Spinal cord (tissue), 10 donors: ENCODE measurements around the gene BMP6. TPM values are rescaled to one million over a fixed set of nuclear protein-coding genes. Genes with fewer than 3 reads are reported as not detected.

ENCODE experiments used
- DNase-seq, 6 donors: peaks; one replicate each; pipeline versions ENCODE4 v3.0.0 to v3.0.0-alpha.2; 2013 to 2015; ENCODE audit warnings: low spot score in 6 of 6, low read depth in 4 of 6
- H3K27ac ChIP-seq: one replicate; pipeline ENCODE4 v1.5.1; 2013; ENCODE audit warnings: low read depth, low read length, control low read depth
- H3K27me3 ChIP-seq: one replicate; pipeline ENCODE4 v1.6.1; 2013; ENCODE audit warnings: low read length; ENCODE audit not compliant: control insufficient read depth, insufficient read depth
- H3K36me3 ChIP-seq: one replicate; pipeline ENCODE4 v1.6.1; 2013; ENCODE audit warnings: low read length; ENCODE audit not compliant: control insufficient read depth, insufficient read depth
- H3K4me1 ChIP-seq: one replicate; pipeline ENCODE4 v1.6.1; 2013; ENCODE audit warnings: low read length; ENCODE audit not compliant: control insufficient read depth, insufficient read depth
- H3K4me3 ChIP-seq: one replicate; pipeline ENCODE4 v1.5.1; 2013; ENCODE audit warnings: low read depth, low read length, control low read depth
- H3K9me3 ChIP-seq: one replicate; pipeline ENCODE4 v1.6.1; 2013; ENCODE audit warnings: low read length; ENCODE audit not compliant: control insufficient read depth, insufficient read depth
- WGBS: methylation state at CpG from one replicate; pipeline ENCODE4 v1.1.5; 2013; ENCODE audit warnings: missing lambda C conversion rate; ENCODE audit not compliant: insufficient coverage; 5-methylcytosine and 5-hydroxymethylcytosine counted together
- polyA plus RNA-seq, 2 donors: library from polyadenylated mRNA; unstranded; fragments of 120-200 nt; gene quantifications; one replicate each; pipeline ENCODE4 v1.2.1, GENCODE V29; 2013; ENCODE audit not compliant: insufficient read length in 2 of 2
- total RNA-seq, 2 donors: library from RNA; depleted of rRNA in 1 of 2; stranded (reverse); fragments of 120-200 nt in 1 of 2; fragments of >200 nt in 1 of 2; gene quantifications; one replicate each; pipeline versions ENCODE4 v1.2.3 to v1.2.4, GENCODE V29; 2013 to 2014
- donor health status: healthy.

BMP6 gene
- total and polyA plus RNA-seq, 4 donors: 13.6 to 93.3 (median 24.1) TPM

- no peaks in the 10 kb centered on the region for H3K27me3 ChIP-seq
- no peak overlapping the region for H3K27ac ChIP-seq
- 97% methylated on average over 7 of the region's 9 CpGs for WGBS
- no peak overlapping the region for H3K4me3 ChIP-seq
- DNase-seq: no peak
- H3K36me3 ChIP-seq: peaks cover 38% of the 10 kb centered on the region
- no peaks in the 10 kb centered on the region for H3K4me1 ChIP-seq
- H3K9me3 ChIP-seq: no peaks in the 10 kb centered on the region
These were observed 175.2 kb downstream of the BMP6 start for GRCh38 chr6:7901056-7901455.

GRCh38 chr6:7901780-7902179 lies 175.9 kb downstream of the BMP6 start:
- no peak overlapping the region for H3K27ac ChIP-seq
- no peak overlapping the region for H3K4me3 ChIP-seq
- 88% methylated on average over 4 of the region's 4 CpGs for WGBS
- H3K27me3 ChIP-seq: no peaks in the 10 kb centered on the region
- DNase-seq: no peak
- H3K4me1 ChIP-seq: no peaks in the 10 kb centered on the region
- peaks cover 36% of the 10 kb centered on the region for H3K36me3 ChIP-seq
- H3K9me3 ChIP-seq: no peaks in the 10 kb centered on the region

- no peaks in the 10 kb centered on the region for H3K27me3 ChIP-seq
- no peak overlapping the region for H3K27ac ChIP-seq
- WGBS: 91% methylated on average over 6 of the region's 8 CpGs
- DNase-seq: no peak
- no peaks in the 10 kb centered on the region for H3K9me3 ChIP-seq
- H3K4me1 ChIP-seq: no peaks in the 10 kb centered on the region
- no peak overlapping the region for H3K4me3 ChIP-seq
- H3K36me3 ChIP-seq: peaks cover 36% of the 10 kb centered on the region
These were observed 176.3 kb downstream of the BMP6 start for GRCh38 chr6:7902221-7902620.

- no peaks in the 10 kb centered on the region for H3K9me3 ChIP-seq
- H3K4me3 ChIP-seq: no peak overlapping the region
- no peaks in the 10 kb centered on the region for H3K27me3 ChIP-seq
- no peaks in the 10 kb centered on the region for H3K4me1 ChIP-seq
- no peak overlapping the region for H3K27ac ChIP-seq
- no peak for DNase-seq
- H3K36me3 ChIP-seq: peaks cover 32% of the 10 kb centered on the region
- no CpG with 5 or more reads among the region's 1 CpG for WGBS
These were observed 177.0 kb downstream of the BMP6 start for GRCh38 chr6:7902867-7903266.

- Histone ChIP-seq H3K36me3 (peaks cover 25% of the 10 kb centered on the region), H3K4me3 (no peak overlapping the region), H3K27me3 (no peaks in the 10 kb centered on the region), H3K9me3 (no peaks in the 10 kb centered on the region), H3K27ac (no peak overlapping the region), H3K4me1 (no peaks in the 10 kb centered on the region)
- DNase-seq: no peak
- 73% methylated on average over 2 of the region's 3 CpGs for WGBS
These were observed 177.8 kb downstream of the BMP6 start for GRCh38 chr6:7903673-7904072.

- DNase-seq: no peak
- no peaks in the 10 kb centered on the region for H3K9me3 ChIP-seq
- H3K27me3 ChIP-seq: no peaks in the 10 kb centered on the region
- no peak overlapping the region for H3K4me3 ChIP-seq
- H3K27ac ChIP-seq: no peak overlapping the region
- H3K4me1 ChIP-seq: peaks cover 7% of the 10 kb centered on the region
- H3K36me3 ChIP-seq: peaks cover 22% of the 10 kb centered on the region
- 94% methylated on average over 5 of the region's 5 CpGs for WGBS
These were observed 178.9 kb downstream of the BMP6 start for GRCh38 chr6:7904654-7905319.

- H3K9me3 ChIP-seq: no peaks in the 10 kb centered on the region
- DNase-seq: no peak
- no peak overlapping the region for H3K4me3 ChIP-seq
- H3K4me1 ChIP-seq: peaks cover 7% of the 10 kb centered on the region
- H3K27me3 ChIP-seq: no peaks in the 10 kb centered on the region
- peaks cover 22% of the 10 kb centered on the region for H3K36me3 ChIP-seq
- no peak overlapping the region for H3K27ac ChIP-seq
- WGBS: 100% methylated on average over 1 of the region's 2 CpGs
These were observed 179.5 kb downstream of the BMP6 start for GRCh38 chr6:7905416-7905815.

- Histone ChIP-seq H3K36me3 (peaks cover 22% of the 10 kb centered on the region), H3K9me3 (no peaks in the 10 kb centered on the region), H3K4me3 (no peak overlapping the region), H3K27me3 (no peaks in the 10 kb centered on the region), H3K4me1 (peaks cover 13% of the 10 kb centered on the region), H3K27ac (no peak overlapping the region)
- WGBS: 98% methylated on average over 4 of the region's 4 CpGs
- DNase-seq: no peak
These were observed 180.8 kb downstream of the BMP6 start for GRCh38 chr6:7906741-7907140.

- peaks cover 19% of the 10 kb centered on the region for H3K36me3 ChIP-seq
- no peak for DNase-seq
- H3K4me3 ChIP-seq: no peak overlapping the region
- H3K4me1 ChIP-seq: peaks cover 13% of the 10 kb centered on the region
- 95% methylated on average over 4 of the region's 4 CpGs for WGBS
- H3K9me3 ChIP-seq: no peaks in the 10 kb centered on the region
- H3K27me3 ChIP-seq: no peaks in the 10 kb centered on the region
- no peak overlapping the region for H3K27ac ChIP-seq
These were observed 181.3 kb downstream of the BMP6 start for GRCh38 chr6:7907159-7907558.
